Stimulated activated CD4-positive, alpha-beta T cell treated with anti-CD3 and anti-CD28 coated beads, TNF-alpha, amount 100 ng/mL, for 24 hours (primary cell): ENCODE data around the gene SFR1.
"Not testable (repeated sequence)": the region's sequence is repeated elsewhere in the genome, so short reads cannot be mapped to it uniquely, and the experiment has no call there.

Experiments
- DNase-seq, 3 experiments: peaks; one replicate each; pipeline ENCODE4 v3.0.0-alpha.2; 2020; ENCODE audit warnings: low read depth in 3 of 3

Gene SFR1

GRCh38 chr10:104174136-104174535 lies 52.2 kb downstream of the SFR1 start:
- DNase-seq: not testable (repeated sequence)
